Measurements from ENCODE around the gene ATOH1.

ATOH1 gene

DNA sequence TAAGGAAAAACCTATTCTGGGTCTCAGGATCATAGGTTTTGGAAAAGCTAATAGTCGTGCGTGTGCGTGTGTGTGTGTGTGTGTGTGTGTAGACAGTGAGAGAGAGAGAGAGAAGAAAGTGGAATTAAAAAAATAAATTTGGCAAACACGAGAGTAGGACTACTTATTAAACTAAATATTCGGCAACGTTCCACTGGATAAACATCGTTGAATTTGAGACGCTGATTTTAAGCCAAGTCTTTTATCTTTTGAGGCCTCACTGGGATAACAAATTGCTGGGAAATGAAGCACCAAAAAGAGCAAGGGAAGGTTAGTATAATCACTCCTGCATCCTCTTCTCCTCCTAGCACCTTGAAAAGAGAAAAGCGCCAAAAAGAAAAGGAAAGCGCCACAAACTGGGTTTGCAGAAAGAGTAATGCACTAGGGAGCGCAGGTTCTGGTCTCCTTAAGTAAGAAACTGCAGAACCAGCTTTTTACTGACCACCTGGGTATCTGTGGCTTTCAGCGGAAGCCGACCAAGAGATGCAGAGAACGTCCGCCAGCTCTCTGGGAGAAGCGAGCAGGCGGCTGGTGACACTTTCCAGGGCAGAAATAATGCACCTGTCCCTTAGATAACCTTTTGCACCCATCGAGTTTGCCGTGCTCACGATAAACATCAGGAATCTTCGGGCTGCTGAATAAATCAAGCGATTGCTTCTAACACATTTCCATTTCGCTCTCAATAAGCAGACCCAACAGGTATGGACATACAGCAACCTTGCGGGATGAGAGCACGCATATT, 3.4 kb downstream of the ATOH1 start:
- TF ChIP-seq, protein P1, sequence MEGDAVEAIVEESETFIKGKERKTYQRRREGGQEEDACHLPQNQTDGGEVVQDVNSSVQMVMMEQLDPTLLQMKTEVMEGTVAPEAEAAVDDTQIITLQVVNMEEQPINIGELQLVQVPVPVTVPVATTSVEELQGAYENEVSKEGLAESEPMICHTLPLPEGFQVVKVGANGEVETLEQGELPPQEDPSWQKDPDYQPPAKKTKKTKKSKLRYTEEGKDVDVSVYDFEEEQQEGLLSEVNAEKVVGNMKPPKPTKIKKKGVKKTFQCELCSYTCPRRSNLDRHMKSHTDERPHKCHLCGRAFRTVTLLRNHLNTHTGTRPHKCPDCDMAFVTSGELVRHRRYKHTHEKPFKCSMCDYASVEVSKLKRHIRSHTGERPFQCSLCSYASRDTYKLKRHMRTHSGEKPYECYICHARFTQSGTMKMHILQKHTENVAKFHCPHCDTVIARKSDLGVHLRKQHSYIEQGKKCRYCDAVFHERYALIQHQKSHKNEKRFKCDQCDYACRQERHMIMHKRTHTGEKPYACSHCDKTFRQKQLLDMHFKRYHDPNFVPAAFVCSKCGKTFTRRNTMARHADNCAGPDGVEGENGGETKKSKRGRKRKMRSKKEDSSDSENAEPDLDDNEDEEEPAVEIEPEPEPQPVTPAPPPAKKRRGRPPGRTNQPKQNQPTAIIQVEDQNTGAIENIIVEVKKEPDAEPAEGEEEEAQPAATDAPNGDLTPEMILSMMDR (IDR thresholded peaks at IDR 0.05; ENCODE audit: control extremely low read depth, extremely low read depth, low read depth, missing control alignments): no peak
- no peak for DNase-seq (ENCODE audit: extremely low spot score)
- CTCF ChIA-PET: interaction anchor here (0.9 kb wide), 1 partner anchor 12 kb away, joined by 3 read pairs; no protein-coding TSS in a partner anchor
- POLR2A ChIA-PET: no interaction called here

DNA sequence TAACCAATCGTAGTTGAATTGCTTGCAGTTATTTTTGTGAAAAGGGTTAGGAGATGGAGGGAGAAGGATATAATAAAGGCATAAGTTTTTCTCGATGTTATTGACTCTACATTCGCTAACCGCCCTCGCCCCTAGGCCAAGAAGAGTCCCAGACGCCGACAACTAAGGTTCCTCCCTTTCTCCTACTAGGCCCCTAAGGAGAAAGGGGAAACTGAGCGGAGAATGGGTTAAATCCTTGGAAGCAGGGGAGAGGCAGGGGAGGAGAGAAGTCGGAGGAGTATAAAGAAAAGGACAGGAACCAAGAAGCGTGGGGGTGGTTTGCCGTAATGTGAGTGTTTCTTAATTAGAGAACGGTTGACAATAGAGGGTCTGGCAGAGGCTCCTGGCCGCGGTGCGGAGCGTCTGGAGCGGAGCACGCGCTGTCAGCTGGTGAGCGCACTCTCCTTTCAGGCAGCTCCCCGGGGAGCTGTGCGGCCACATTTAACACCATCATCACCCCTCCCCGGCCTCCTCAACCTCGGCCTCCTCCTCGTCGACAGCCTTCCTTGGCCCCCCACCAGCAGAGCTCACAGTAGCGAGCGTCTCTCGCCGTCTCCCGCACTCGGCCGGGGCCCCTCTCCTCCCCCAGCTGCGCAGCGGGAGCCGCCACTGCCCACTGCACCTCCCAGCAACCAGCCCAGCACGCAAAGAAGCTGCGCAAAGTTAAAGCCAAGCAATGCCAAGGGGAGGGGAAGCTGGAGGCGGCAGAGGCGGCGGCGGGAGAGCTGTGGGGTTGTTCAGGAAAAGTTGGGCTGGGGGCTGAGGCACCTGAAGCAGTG, 5.9 kb downstream of the ATOH1 start:
- TF ChIP-seq, protein P1 (IDR thresholded peaks at IDR 0.05; ENCODE audit: control extremely low read depth, extremely low read depth, low read depth, missing control alignments): no peak
- POLR2A ChIA-PET: no interaction called here
- DNase-seq (ENCODE audit: extremely low spot score): no peak
- CTCF ChIA-PET: interaction anchor here (1.2 to 1.4 kb wide), 2 partner anchors 12 to 18 kb away, joined by 3 read pairs; no protein-coding TSS in a partner anchor

DNA sequence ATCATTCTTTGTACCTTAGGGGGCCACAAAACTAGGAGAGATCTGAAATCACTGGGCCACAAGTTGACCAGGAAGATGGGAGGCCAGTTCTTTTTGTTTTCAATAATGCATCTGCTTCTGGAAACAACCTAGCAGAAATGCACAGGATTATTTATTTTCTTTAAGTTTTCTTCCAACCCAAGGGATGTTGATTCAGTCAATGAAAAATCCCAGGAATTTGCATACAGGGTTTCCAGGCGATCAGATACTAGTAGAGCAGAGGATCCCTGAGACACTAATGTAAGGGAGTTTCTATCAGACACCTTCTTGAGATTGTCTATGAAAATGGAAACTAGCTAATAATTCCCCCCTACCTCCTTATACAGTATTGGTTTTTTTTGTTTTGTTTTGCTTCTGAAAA, 7.4 kb downstream of the ATOH1 start:
- CTCF ChIA-PET: no interaction called here
- no peak for DNase-seq (ENCODE audit: extremely low spot score)
- POLR2A ChIA-PET: no interaction called here
- TF ChIP-seq, protein P1 (IDR thresholded peaks at IDR 0.05; ENCODE audit: control extremely low read depth, extremely low read depth, low read depth, missing control alignments): no peak

DNA sequence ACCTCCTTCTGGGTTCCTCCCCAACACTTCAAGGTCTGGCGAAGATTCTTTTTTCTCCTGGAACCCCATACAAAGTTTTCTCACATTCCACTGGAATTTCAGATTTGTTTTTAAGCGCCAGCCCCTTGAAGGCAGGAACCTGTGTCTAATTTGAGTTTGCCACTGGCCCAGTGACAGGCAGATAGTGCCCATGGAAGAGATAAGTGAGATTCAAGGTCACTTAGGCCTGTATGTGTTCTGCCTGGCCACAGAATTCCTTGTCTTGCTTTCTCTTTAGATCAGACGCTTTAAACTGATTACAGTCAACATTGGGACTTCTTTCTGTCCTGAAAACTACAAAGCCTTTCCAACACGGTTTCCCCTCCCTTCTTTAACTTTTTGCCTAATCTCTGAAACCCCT, 11.2 kb downstream of the ATOH1 start:
- DNase-seq (ENCODE audit: extremely low spot score): no peak
- ChIA-PET POLR2A (no interaction called here), CTCF (no interaction called here)
- TF ChIP-seq, protein P1 (IDR thresholded peaks at IDR 0.05; ENCODE audit: control extremely low read depth, extremely low read depth, low read depth, missing control alignments): no peak

DNA sequence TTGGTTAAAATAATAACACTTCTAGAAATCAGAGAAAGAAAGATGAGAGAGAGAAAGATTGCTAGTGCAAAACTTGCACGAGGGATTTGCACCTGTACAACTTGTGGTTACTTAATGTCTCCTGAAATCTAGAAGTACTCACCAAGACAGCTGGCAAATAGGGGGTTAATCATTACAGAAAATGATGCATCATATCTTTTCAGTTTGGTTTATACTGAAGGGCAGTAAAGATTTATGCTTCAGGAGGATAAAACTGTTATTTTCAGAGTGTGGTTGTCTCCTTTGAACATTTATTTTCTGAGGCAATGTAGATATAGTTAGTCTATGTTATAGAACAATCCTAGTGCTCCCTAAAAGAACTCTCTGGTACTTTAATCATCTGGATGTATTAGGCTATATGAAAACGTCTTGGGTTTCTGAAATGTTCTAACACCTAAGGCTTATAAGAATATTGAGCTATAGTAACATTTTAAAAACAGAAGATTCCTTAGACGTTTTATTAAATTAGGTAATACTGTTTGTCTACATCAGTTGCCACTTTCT, 13.3 kb downstream of the ATOH1 start:
- POLR2A ChIA-PET: no interaction called here
- DNase-seq (ENCODE audit: extremely low spot score): no peak
- TF ChIP-seq, protein P1 (IDR thresholded peaks at IDR 0.05; ENCODE audit: control extremely low read depth, extremely low read depth, low read depth, missing control alignments): no peak
- CTCF ChIA-PET: no interaction called here

DNA sequence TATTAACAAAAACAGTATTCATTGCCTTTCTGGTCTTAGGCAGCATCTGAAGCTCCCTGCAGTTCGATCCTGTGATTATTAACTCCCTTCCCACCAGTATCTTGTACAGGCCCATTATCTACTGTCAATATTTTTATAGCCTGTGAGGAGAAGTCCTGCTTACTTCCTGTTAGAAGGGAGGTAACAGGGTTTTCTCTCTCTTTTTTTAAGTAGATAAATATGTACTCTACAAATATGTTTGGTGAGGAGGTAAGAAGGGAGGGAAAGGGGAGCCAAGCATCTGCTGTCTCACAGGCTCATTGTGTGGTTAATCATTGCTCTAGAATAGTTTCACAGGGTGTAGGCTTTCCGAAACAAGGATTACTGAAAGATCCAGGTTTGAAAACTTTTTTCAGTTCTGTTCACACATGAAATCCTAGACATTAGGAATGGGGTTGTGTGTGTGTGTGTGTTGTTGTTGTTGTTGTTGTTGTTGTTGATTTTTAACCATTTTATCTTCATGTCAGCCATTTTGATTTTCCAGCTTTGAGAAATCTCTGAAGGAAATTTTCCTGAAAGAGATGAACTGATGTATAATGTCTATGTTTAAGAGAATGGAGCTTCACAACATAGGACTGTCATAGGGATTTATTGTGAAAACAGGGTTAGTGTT, 14.2 kb downstream of the ATOH1 start:
- CTCF ChIA-PET: no interaction called here
- POLR2A ChIA-PET: no interaction called here
- TF ChIP-seq, protein P1 (IDR thresholded peaks at IDR 0.05; ENCODE audit: control extremely low read depth, extremely low read depth, low read depth, missing control alignments): no peak
- no peak for DNase-seq (ENCODE audit: extremely low spot score)
